ENCODE data around the gene SUN2. TPM values are rescaled to one million over a fixed set of nuclear protein-coding genes. Genes with fewer than 3 reads are reported as not detected.

SUN2 gene
- total and polyA plus RNA-seq, 9 of the 15 experiments (the other 6 are each of a cell fraction or from before 2014, with no cell fraction given), result 0.11 to 42.6 (median 16.7) TPM

- TF ChIP-seq ZBTB11 (CRISPR knock-in tag; IDR thresholded peaks at IDR 0.05), result no peak
These were observed 46.9 kb upstream of the SUN2 start (continued) for GRCh38 chr22:38802671-38803121.

GRCh38 chr22:38799265-38800002, 43.6 kb upstream of the SUN2 start:
- Histone ChIP-seq H3K9ac (ENCODE audit: insufficient read depth in 1 of 2, low read depth in 2 of 2, low read length in 2 of 2) (no peak overlapping the region), H2AFZ (ENCODE audit: low read depth, low read length) (no peak overlapping the region), H3K36me3 (ENCODE audit: control insufficient read depth, insufficient read depth, low read length) (no peaks in the 10 kb centered on the region), H3K79me2 (ENCODE audit: control insufficient read depth, insufficient read depth, low read length) (no peaks in the 10 kb centered on the region), H3K4me1 (replicated peaks in 1 of 2; ENCODE audit: control insufficient read depth in 2 of 2, insufficient read depth in 2 of 2, low read length in 2 of 2) (peaks cover 0 to 2% of the 10 kb centered on the region in 2 experiments; a peak in 3 of 5 replicates), H3K9me3 (replicated peaks; ENCODE audit: control insufficient read depth, insufficient read depth, low read depth, low read length) (peaks cover 5% of the 10 kb centered on the region; the same call in 1 of the 2 replicates), H3K4me3 (no peak overlapping the region), H3K9me1 (ENCODE audit: control insufficient read depth, insufficient read depth, low read length) (no peaks in the 10 kb centered on the region), H3K27ac (ENCODE audit: extremely low read depth, low read depth, low read length) (no peak overlapping the region), H4K20me1 (replicated peaks; ENCODE audit: control insufficient read depth, insufficient read depth, low read length) (no peaks in the 10 kb centered on the region), H3K4me2 (ENCODE audit: insufficient read depth, low read length) (no peak overlapping the region), H3K27me3 (ENCODE audit: control insufficient read depth in 2 of 2, insufficient read depth in 2 of 2, low read length in 2 of 2) (peaks cover 0 to 5% of the 10 kb centered on the region in 2 experiments; a peak in 1 of 5 replicates)
- DNase-seq (ENCODE audit: extremely low read depth in 1 of 4, low spot score in 3 of 4) (peak in 1 of 4 experiments; percentile 26), ATAC-seq (no peak), FAIRE-seq (no peak)
- in situ Hi-C loops (cut with MboI), result no loop called here
- WGBS (ENCODE audit: insufficient coverage, low coverage, missing lambda C conversion rate), result 17% methylated on average over 6 of the region's 6 CpGs
- POLR2A ChIA-PET, result no interaction called here
- CTCF ChIA-PET (ENCODE audit: low intra/inter-chr PET ratio), result no interaction called here
- BruUV-seq (replicated peaks), result no TSS peak
- intact Hi-C loops (cut with micrococcal nuclease), result no loop called here
- TF ChIP-seq NFIC (IDR thresholded peaks at IDR 0.05) (no peak), PHB (CRISPR knock-in tag; IDR thresholded peaks at IDR 0.05) (no peak), MTF1 (CRISPR knock-in tag; IDR thresholded peaks at IDR 0.05; ENCODE audit: borderline replicate concordance) (no peak), EZH2 (IDR thresholded peaks at IDR 0.05; ENCODE audit: borderline replicate concordance, low read depth, low read length) (no peak), SREBF2 (CRISPR knock-in tag; IDR thresholded peaks at IDR 0.05) (no peak), NCOA6 (IDR thresholded peaks at IDR 0.05) (no peak)
